Stimulated activated CD8-positive, alpha-beta memory T cell treated with anti-CD3 and anti-CD28 coated beads, Interleukin-7, amount 100 ng/mL, for 24 hours (primary cell): ENCODE data around the gene ZMIZ1.

Experiments used
- DNase-seq: peaks from one replicate; pipeline ENCODE4 v3.0.0-alpha.2; 2020; ENCODE audit warnings: low read depth

The ZMIZ1 gene

DNA sequence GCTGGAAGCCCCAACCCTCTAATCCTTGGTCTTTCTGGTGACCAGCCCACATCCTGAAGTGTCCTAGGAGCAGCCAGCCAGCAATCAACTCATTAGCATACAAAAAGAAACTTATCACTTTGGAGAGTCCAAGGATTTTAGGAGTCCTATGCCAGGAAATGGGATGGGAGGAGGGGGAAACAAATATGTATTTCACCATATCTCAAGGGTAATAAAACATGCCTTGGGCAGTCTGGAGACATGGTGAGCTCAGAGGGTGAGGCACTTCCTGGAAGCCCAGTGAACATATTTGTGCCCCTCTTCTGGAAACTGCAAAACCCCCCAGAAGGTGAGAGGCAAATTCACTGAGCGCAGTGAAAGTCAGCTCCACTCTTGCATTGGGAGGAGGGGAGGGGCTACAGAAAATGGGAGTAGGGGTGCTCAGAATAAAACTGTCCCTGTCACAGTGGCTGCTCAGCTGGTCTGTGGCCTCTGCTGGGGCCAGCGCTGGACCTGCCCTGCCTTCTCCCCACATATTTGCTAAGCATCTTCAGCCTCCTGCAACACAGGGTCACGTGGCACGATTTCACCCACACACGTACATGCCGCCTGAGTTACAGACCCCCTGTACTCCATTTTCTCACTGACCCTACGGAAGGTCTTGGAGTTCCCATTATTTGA is 17.7 kb upstream of the ZMIZ1 start:
- DNase-seq: no peak

DNA sequence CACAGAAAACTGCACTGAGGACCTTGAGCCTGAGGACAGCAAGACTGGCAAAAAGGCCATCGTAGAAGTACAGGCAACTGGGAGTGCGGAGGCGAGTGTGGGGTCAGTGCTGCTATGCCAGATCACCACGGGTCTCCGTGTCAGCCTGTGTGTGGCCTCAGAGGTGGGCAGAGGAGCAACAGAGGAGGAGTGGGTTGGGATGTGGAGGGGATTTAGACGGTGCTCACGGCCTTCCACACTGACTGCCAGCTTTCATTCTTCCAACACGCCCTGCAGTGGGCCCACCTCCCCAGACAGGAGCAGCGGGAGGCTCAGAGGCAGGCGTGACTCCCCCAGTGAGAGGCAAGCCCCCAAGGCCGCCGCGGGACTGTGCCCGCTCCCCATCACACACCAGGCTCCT is 17.0 kb upstream of the ZMIZ1 start:
- DNase-seq: no peak

DNA sequence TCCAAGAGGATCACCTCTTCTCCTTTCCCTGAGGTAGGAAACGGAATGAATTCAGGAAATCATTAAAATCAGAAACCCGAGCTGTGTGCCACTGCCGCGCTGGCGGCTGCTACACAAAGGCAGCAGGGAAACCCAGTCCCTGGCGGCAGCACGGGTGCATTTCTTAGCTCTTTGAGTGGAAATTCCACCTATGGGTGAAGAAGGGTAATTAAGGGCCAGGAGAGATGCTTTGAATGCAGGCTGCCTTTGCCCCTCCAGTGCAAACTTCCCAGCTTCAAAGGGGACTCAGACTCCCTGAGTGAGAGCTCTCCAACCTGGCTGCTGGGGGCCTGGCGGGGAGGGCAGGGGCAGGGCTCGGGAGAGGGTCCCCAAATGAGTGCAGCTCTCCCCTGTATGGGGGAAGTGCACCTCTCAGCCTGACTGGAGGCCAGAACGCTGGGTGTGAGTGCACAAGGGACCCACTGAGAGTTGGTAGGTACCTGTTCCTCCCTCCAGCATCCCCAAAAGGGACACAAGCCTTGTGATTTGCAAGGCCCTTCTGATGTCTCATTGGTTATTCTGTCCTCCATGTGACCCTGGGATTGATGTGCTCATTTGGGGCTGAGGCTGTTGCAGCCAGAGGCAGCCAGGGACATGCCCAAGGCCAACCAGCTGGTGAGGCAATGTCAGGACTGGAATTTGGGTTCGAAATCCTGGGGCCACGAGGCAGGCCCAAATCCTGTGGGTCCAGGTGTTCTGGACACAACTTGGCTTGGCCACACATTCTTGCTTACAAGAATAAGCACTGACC is 16.3 kb upstream of the ZMIZ1 start:
- DNase-seq: no peak

DNA sequence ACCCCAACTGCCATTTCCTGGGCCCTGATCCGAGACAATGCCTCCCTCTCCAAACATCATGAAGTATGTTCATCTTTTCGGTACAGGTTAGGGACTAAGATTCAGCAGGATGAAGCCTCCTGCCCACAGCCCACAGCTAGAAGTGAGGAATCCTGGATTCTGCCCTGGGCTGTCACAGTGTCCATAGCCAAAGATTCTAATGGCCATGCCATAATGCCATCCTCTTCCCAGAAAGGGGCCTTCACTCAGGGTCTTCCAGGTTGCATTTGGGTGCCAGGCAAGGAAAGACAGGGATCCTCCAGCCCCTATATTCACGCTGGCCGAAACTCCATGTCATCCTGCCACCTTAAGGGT is 15.7 kb upstream of the ZMIZ1 start:
- no peak for DNase-seq

DNA sequence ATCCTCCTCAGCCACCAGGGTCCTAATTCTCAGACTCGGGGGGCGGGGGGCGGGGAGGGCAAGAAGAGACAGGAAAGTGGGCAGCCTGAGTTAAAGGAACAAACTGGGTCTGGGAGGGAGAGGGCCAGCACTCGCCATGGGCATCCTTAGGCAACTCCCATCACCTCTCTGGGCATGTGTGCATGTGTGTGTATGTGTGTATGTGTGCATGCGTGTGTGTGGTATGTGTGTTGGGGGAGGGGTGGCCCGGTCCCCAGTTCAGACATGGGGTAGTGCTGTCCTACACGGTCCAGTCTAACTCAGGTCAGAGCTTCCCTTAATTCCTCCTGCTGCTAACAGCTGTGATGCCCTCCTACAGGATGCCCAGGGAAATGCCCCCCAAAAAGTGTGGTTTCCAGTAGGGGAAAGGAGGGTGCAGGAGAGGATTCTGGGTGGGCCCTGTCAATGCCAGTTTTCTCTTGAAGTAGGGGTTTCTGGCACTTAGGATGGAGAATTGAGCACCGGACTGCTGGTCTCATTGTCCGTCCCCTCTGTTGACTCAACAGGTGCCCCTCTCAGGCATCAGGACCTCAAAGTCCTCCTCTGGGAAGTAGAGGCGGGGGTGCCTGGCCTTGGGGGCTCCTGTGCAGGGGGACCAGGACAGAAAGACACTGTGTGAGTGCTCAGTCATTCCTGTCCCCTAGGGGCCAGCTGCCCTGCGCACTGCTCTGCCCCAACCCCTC is 15.1 kb upstream of the ZMIZ1 start:
- DNase-seq: no peak

DNA sequence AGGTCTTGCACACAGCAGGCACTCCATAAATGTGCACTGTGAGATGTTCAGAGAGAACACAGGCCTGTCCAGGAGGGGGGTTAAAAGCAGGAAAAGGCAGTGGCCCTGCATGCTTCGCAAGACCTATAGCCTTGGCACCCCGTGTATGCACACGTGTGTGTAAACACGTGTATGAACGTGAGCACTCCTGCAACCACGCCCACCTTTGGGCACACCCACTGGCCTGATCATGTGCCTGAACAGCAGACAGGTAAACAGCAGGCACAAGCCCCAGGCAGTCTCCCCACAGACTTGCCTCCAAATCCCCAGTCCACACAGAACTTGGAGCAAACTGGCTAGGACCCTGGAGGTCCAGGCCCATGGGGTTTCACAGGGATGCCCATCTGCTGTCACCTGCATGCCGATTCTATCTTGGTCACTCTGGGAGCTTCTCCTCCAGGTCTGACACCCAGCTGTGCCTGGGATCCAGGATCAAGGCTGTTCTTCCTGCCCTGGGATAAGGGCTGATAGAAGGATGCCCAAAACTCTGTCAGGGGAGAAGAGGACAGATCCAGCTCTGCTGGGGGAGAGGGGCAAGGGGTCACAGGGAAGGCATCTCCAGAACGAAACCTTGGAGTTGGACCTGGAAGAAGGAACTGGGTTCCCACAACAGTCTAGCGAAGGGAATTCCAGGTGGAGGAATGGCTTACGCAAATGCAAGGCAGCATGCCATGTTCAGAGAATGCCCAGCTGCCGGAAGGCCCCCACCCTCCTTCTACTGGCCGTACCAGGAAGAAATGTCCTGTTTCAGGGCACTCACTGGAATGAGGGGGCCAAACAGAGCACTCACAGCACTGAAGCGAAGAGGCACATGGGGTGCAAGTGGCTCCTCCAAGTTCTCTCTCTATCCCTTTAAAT is 14.3 kb upstream of the ZMIZ1 start:
- DNase-seq: no peak

DNA sequence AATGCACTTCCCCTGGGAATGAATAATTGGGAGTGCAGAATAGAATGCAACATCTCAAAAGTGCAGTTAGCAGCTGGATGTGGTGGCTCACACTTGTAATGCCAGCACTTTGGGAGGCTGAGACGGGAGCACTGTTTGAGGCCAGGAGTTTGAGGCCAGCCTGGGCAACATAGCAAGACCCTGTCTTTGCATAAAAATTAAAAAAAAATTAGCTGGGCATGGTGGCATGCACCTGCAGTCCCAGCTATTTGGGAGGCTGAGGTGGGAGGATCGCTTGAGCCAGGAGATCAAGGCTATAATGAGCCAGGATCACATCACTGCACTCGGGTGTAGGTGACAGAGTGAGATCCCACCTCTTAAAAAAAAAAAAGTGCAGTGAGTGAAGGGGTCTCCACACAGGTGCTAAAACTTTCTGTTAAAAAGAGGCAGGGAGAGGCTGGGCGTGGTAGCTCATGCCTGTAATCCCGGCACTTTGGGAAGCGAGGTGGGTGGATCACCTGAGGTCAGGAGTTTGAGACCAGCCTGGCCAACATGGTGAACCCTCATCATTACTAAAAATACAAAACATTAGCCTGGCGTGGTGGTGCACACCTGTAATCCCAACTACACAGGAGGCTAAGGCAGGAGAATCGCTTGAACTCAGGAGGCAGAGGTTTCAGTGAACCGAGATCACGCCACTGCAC is 13.5 kb upstream of the ZMIZ1 start:
- no peak for DNase-seq

DNA sequence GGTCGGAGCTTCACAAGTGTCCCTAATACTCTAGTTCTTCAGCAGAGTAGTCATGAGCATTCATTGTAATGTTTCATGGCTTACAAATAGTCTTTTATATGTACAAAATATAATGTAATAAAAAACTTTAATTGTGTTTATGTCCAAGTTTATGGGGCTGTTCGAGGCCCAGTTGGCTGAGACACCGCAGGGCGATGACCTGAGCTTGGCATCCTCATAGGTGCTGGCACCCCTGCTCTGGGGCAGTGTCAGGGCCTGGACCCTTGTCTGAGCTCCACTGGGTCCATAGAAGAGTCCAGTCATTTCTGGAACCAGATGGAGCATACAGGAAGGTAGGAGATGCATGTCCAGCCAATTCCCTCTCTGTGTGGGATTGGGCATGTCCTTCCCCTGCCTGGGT is 12.9 kb upstream of the ZMIZ1 start:
- no peak for DNase-seq

DNA sequence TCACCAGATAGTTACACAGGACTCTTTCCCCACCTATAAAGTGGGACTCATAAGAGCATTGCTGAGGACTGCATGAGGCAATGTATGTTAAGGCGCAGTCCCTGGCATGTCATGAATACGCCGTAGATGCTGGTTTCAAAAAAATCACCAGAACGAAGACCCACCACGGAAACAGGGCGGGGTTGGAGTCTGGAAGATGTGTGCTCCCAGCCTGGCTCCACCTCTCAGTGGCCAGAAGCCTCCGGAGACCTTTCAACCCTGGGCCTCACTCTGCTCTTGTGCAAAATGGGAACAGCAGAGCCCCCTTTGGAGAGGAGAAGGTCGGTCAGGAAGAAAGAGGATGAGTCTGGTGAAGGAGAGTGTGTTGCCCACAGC is 12.4 kb upstream of the ZMIZ1 start:
- DNase-seq: no peak

DNA sequence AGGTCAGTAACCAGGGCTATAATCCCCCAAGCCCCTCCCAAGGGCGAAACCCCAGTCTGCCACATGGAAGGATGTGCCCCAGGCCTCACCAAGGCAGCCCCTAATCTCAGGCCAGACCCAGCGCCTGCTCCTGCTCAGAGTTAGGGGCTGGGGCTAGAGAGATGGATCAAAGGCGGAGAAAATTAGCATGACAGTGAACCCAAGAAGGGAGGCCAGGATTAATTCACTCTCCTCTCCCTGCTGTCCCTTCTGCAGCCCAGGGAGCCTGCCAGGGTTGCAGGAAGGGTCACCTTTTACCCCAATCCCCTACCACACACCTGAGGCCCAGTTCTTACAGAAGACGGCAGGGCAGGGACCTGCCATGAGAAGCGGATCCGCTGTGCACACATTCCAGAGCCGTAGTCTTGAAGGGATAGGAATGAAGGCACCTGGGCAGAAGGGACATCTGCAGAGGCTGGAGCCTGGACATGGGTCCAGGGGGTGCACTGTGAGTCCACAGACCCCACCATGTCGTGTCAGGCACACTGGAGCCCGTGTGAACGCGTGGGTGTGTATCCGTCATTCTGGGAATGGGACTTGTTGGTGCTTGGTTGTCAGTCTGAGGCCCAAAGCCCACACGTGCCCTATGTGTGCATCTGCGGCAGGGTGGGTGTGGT is 11.9 kb upstream of the ZMIZ1 start:
- no peak for DNase-seq

DNA sequence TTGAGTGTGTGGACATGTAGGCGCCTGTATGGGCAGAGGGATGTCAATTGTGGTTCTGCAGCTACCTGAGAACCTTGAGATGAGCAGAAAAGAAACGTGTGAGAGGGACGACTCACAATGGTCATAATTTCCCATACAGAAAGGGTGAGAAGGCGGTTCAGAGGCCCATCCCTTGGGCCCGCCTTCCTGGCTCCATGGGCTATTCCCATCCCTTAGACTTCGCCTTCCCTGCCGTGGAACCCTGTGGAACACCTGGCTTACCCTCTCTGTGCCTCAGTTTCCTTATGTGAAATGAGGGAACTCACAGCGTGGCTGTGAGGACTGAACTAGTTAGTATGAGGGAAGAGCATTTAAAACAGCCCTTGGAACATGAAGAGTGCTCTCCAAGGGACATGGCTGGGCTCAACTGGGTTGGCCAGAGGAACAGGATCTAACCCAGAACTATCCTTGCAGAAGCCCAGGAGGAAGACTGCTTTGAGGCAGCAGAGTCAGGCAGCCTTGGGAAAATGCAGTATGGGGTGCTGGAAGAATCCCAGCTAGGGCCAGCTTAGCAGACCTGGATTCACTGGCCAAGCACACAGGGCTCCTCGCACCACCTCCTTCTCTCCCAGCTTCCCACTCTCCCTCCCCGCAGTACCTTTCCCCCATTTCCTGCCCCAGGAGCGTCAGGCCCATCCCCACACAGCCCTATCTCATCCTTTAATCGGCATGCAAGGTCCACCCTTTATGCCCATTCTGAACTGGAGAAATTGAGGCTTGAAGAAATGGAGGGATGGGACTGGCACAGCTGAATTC is 11.1 kb upstream of the ZMIZ1 start:
- DNase-seq: no peak

DNA sequence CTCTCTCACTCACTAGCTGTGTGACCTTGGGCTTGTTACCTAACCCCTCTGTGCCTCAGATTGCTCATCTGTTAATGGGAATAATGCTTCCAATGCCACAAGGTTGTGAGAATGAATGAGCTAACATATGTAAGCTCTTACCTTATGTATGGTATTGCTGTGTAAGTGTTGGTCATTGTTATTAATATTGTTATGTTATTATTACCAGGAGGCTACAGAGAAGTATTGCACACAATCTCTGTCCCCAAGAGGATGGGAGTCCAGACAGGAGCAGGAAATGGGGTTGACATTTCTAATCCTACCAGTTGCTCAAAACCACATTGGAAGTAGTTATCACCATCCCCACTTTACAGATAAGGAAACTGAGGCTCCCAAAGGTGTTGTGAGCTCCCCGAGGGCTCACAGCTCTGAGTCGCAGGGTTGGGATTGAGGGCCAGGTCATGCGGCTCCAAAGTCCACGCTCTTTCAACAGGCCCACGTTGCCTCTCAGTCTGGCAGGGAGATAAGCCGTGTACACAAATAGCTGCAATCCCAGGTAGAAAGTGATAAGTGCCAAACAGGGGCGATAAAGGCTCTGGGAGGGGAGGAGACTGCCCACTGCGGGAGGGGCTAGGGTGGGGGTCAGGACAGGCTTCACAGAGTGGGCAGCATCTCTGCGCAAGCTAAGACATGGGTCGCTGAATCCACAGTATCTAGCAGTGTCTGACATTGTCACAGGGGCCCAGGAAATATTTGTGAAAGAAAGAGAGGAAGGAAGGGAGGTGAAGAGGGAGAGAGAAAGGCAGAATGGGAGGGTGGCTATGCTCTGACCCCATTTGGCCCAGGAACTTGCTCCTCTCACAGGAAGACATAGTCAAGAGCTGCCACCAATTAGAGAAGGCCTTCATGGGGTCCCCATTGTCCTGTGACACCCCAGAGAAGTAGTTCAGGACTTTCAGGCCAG is 9.6 kb upstream of the ZMIZ1 start:
- no peak for DNase-seq

DNA sequence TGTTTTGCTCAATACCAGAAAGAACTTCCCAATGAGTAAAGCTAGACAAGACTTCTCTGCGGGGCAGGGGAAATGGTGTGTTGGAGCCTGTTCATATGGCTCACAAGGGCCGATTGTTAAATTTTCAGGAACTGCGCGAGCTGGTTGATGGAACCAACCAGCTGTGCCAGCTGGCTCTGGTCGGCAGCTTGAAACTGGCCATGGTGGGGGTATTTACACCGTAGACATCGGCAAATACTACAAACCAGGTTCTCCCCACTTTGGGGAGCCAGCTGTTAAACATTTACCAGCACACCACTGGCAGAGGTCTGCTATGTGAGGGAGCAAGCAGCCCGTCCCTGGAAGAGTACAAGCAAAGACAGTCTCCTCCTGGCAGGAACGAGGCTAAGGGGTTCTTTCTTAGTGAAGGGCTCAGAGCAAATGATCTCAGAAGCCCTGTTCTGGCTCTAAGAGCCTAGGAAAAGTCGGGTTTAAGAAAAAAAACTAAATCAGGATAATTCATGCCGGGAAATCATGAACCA is 8.8 kb upstream of the ZMIZ1 start:
- DNase-seq: no peak

DNA sequence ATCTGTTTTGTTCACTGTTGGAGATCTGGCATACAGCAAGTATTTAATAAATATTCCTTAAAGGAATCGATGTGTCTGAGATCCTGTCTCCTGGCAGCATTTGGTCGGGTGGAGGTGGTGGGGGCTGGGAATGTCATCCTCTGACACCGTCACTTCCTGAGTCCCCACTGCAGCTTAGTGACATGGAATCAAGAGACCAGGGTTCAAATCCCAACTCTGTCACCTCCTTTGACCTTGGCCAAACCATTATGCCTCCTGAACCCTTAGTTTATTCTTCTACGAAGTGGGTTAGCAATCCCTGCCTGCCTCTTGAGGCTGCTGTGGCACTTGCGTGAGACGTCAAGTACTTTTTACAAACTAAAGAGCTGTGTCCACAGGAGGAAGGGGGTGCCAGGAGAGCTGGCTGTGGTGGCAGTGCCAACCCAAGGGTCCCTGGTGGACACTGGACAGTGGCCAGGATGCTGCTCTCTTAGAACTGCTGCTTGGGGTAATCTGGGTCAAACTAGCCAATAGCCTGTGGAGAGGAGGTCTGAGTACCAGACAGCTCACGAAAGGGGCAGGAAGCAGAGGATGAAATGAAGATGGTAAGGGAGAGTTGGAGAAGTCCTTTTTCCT is 8.0 kb upstream of the ZMIZ1 start:
- no peak for DNase-seq

DNA sequence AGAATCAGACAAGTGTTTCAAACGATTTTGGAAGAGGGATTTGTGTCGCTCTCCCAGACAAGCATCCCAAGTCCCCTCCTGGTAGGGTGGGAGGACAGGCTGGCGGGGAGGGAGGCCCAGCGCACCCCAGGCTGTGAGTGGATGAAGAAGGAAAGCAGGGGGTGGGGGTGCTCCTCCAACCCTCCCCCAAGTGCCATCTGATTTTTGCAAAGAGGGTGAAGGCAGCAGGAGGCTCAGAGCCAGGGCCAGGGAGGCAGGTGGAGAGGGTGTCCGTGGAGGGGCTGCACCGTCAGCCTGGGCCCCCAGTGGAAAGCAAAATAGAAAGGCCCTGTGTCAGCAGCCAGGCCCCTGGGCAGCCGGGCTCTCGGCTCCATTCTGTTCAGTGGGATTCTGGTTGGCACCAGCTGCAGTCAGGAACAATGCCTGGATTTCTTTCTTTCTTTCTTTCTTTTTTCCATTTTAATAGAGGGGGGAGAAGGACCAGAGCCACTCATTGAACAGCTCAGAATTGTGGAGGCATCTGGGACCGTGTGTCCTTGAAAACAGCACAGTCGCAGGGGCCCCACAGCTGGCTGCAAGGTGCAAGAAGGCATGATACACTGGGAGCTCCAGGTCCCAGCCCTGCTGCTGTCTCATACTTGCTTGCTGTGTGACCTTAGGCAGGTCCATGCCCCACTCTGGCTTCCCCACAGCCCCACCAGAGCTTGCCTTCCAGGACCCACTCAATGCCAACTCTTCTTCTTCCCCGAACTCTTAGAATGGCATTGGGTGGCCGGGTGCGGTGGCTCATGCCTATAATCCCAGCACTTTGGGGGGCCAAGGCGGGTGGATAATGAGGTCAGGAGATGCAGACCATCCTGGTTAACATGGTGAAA is 7.1 kb upstream of the ZMIZ1 start:
- DNase-seq: no peak

DNA sequence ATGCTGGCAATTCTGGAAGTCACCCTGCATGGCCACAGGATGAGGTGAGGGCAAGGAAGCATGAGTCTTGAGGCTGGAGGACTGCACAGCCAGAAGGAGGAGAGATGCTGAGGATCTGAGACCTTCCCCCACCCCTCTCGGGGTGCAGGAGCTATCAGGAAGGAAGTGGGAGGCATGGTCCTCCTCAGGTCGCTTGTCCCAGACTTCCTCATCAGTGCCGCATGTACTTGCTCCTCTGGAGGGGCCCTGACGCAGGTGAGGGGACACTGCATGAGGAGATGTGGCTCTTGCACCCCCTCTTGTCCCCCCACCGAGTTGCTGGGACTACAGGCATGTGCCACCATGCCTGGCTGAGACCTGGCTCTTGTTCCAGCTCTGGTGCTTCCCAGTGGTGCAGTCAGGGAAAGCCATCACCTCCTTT is 5.7 kb upstream of the ZMIZ1 start:
- no peak for DNase-seq

DNA sequence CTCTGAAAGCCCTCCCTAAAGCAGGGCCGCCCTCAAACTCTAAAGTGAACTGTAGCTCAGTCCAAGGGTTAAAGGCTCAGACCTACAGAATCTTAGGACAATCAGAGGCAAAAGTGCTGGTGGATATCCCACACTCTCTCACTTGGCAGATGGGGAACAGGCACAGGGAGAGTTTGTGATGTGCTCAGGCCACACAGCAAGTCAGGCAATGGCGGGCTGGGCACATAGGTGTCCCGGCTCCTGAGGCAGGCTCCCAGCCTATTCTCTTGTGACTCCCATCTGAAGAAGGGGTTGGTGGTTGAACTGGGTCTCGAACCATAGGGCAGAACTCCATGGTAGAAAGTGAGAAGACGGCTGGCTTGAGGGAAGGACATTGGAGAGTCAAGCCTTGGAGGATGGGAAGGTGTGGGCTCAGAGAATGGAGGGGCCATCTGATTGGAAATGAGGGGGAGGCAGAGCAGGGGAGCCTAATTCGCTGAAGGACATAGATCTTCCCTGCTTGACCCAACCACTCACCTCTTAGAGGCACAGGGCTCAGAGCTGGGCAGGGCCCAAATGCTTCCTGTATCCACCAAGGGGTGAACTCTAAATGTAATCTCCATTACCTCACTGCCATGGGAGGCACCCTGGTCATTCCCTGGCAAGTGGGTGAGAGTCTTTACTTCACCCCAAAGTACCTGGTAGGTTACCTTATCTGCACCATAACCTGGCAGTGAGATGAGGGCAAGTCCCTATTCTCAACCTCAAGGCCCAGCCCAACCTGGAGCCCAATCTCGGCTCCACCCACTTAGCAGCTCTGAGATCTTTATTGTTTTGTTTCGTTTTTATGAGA is 4.9 kb upstream of the ZMIZ1 start:
- no peak for DNase-seq
